Mucosa of gallbladder (tissue), 1 donor: ENCODE measurements around the gene CCR9. TPM values are rescaled to one million over a fixed set of nuclear protein-coding genes. Genes with fewer than 3 reads are reported as not detected.

ENCODE experiments used
- DNase-seq: peaks from one replicate; pipeline ENCODE4 v3.0.0-alpha.2; 2020; ENCODE audit warnings: low spot score
- total RNA-seq: library from RNA; stranded (reverse); gene quantifications from one replicate; pipeline ENCODE4 v1.2.1, GENCODE V29; 2021
- donor health status: DM: no; HTN: no; CAD: no.

CCR9 gene
- total RNA-seq, 1 donor from 2014 or later: 0.23 TPM

- no peak for DNase-seq
Measured at GRCh38 chr3:45952456-45952855, 66.1 kb downstream of the CCR9 start.

Other genes with a start within 250 kb of the CCR9 start
- gene SACM1L, start 197.1 kb upstream of the CCR9 start, total RNA-seq: 51.8 TPM
- 55.4 TPM for gene SLC6A20, start 90.0 kb upstream of the CCR9 start, total RNA-seq
- 25.4 TPM for gene LZTFL1, start 44.4 kb upstream of the CCR9 start, total RNA-seq
- gene CXCR6, start 56.9 kb downstream of the CCR9 start, total RNA-seq: 11.9 TPM
- gene FYCO1, start 109.3 kb downstream of the CCR9 start, total RNA-seq: 94.4 TPM
- gene XCR1, start 140.9 kb downstream of the CCR9 start, total RNA-seq: 0.66 TPM